Spleen (tissue), 11 donors: ENCODE results near the gene PTRH1. TPM values are rescaled to one million over a fixed set of nuclear protein-coding genes. Genes with fewer than 3 reads are reported as not detected.

Experiments used
- DNase-seq: peaks from one replicate; pipeline ENCODE4 v3.0.0-alpha.2; 2020
- H3K27ac ChIP-seq, 8 donors: fragments of 200-600 bp; sonication (generic) in 7 of 8; 1 replicate in 4 of 8; 2 replicates in 4 of 8; pipeline versions ENCODE4 v1.5.0 to v1.8.0; 2016 to 2021; ENCODE audit warnings: inconsistent platforms in 4 of 8, mild to moderate bottlenecking in 4 of 8, moderate library complexity in 1 of 8
- H3K27me3 ChIP-seq, 7 donors: fragments of 200-600 bp; sonication (generic) in 6 of 7; replicated peaks in 1 of 7; 1 replicate in 4 of 7; 2 replicates in 3 of 7; pipeline versions ENCODE4 v1.5.0 to v1.8.0; 2016 to 2021; ENCODE audit warnings: inconsistent platforms in 3 of 7, mild to moderate bottlenecking in 1 of 7
- H3K36me3 ChIP-seq, 6 donors: fragments of 200-600 bp; sonication (generic) in 5 of 6; 1 replicate in 4 of 6; 2 replicates in 2 of 6; pipeline versions ENCODE4 v1.5.0 to v1.8.0; 2016 to 2021; ENCODE audit warnings: inconsistent platforms in 2 of 6
- H3K4me1 ChIP-seq, 6 donors: fragments of 200-600 bp; sonication (generic) in 5 of 6; 1 replicate in 3 of 6; 2 replicates in 3 of 6; pipeline versions ENCODE4 v1.5.0 to v1.8.0; 2016 to 2021; ENCODE audit warnings: inconsistent platforms in 3 of 6
- H3K4me3 ChIP-seq, 8 donors: fragments of 200-600 bp; sonication (generic) in 7 of 8; 1 replicate in 4 of 8; 2 replicates in 4 of 8; pipeline versions ENCODE4 v1.5.0 to v1.8.0; 2016 to 2021; ENCODE audit warnings: inconsistent platforms in 4 of 8, mild to moderate bottlenecking in 4 of 8, moderate library complexity in 2 of 8
- H3K9me3 ChIP-seq, 8 donors: fragments of 200-600 bp; sonication (generic) in 7 of 8; 1 replicate in 4 of 8; 2 replicates in 4 of 8; pipeline versions ENCODE4 v1.5.0 to v1.8.0; 2016 to 2021; ENCODE audit warnings: inconsistent platforms in 4 of 8
- POLR2A ChIP-seq, 3 donors: fragments of 450-650 bp; IDR thresholded peaks; one replicate each; pipeline ENCODE4 v1.5.1; 2017; ENCODE audit warnings: antibody characterized with exemption in 3 of 3, mild to moderate bottlenecking in 1 of 3
- POLR2AphosphoS5 ChIP-seq, 3 donors: sonication (generic); formaldehyde crosslinking; IDR thresholded peaks; one replicate each; pipeline ENCODE4 v1.5.1; 2017; ENCODE audit warnings: antibody characterized with exemption in 3 of 3
- WGBS, 5 donors: extraction: QIAGEN DNeasy Blood & Tissue Kit in 3 of 5; methylation state at CpG; one replicate each; pipeline versions ENCODE4 v1.1.5 to v1.1.7; 2013 to 2018; 5-methylcytosine and 5-hydroxymethylcytosine counted together
- intact Hi-C: fragments of 100-400 bp; cut with DNase I; formaldehyde crosslinking; loops from one replicate; pipeline ENCODE4 v1.15.0; 2023; ENCODE audit warnings: low total_unique reads
- polyA plus RNA-seq, 3 donors: library from polyadenylated mRNA; stranded (reverse); fragments of 200-250 nt; gene quantifications; one replicate each; pipeline ENCODE4 v1.2.1, GENCODE V29; 2013
- total RNA-seq, 7 donors: library from RNA; depleted of rRNA in 3 of 7; stranded (reverse); fragments of >200 nt in 3 of 7; fragmentation: NEBNext Ultra II Directional in 4 of 7; extraction: Animal tissue kit (Norgen Biotek cat#: 25700) in 4 of 7; gene quantifications; one replicate each; pipeline versions ENCODE4 v1.1.0 to v1.2.1, GENCODE V29; 2016 to 2021
- TF ChIP-seq, protein P1 (sequence below), 11 experiments: fragments of 200-600 bp in 7 of 11; fragments of 450-650 bp in 4 of 11; sonication (generic) in 4 of 11; IDR thresholded peaks in 8 of 11; conservative IDR thresholded peaks in 3 of 11; 1 replicate in 7 of 11; 2 replicates in 4 of 11; pipeline versions ENCODE4 v1.4.0 to v1.8.0; 2016 to 2021; ENCODE audit warnings: antibody characterized with exemption in 11 of 11, inconsistent platforms in 4 of 11, mild to moderate bottlenecking in 1 of 11
- donor health status: healthy with polysubstance abuse.
- donor health status: DM: no; HTN: no; CAD: no; lungs with moderate emphysema.
- donor health status: DM: no; HTN: no; CAD: no.
- donor health status: Bipolar disorder and iron deficiency.
- donor health status: healthy.
- donor health status: DM: no; HTN: no; CAD: no.
- donor health status: DM: yes; HTN: yes; CAD: no.

Gene PTRH1
- total and polyA plus RNA-seq, 10 donors: 7.4 to 17.9 (median 11.5) TPM

DNA sequence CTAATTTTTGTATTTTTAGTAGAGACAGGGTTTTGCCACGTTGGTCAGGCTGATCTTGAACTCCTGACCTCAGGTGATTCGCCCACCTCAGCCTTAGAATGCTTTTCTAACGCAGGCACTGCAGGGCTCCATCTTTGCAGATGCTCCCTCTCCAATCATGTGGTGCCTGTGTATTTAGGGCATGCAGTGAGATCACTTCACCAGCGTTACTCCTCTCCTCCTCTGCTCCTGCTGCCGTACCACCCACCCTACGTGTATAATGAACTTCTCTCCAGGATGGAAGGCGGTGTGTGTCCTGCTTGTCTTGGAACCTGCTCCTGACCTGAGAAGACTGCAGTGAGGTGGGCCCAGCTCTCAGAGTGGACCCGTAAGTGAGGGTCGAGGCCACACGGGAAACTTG, 22.3 kb downstream of the PTRH1 start:
- Histone ChIP-seq H3K4me1 (peaks cover 0 to 6% (median 0%) of the 10 kb centered on the region in 6 donors), H3K27me3 (no peaks in the 10 kb centered on the region), H3K27ac (no peak overlapping the region), H3K36me3 (peaks cover 0 to 30% (median 6%) of the 10 kb centered on the region in 6 donors), H3K4me3 (no peak overlapping the region), H3K9me3 (no peaks in the 10 kb centered on the region)
- no peak for DNase-seq
- intact Hi-C loops: no loop called here
- TF ChIP-seq POLR2A (IDR thresholded peaks at IDR 0.05) (no peak), POLR2AphosphoS5 (IDR thresholded peaks at IDR 0.05) (no peak)
- TF ChIP-seq, protein P1, sequence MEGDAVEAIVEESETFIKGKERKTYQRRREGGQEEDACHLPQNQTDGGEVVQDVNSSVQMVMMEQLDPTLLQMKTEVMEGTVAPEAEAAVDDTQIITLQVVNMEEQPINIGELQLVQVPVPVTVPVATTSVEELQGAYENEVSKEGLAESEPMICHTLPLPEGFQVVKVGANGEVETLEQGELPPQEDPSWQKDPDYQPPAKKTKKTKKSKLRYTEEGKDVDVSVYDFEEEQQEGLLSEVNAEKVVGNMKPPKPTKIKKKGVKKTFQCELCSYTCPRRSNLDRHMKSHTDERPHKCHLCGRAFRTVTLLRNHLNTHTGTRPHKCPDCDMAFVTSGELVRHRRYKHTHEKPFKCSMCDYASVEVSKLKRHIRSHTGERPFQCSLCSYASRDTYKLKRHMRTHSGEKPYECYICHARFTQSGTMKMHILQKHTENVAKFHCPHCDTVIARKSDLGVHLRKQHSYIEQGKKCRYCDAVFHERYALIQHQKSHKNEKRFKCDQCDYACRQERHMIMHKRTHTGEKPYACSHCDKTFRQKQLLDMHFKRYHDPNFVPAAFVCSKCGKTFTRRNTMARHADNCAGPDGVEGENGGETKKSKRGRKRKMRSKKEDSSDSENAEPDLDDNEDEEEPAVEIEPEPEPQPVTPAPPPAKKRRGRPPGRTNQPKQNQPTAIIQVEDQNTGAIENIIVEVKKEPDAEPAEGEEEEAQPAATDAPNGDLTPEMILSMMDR (IDR thresholded peaks at IDR 0.05 in 8 of 11, conservative IDR thresholded peaks at IDR 0.05 in 3 of 11): no peak
- WGBS, 5 donors: 87 to 90% (median 88%) methylated on average over 10 of the region's 10 CpGs

DNA sequence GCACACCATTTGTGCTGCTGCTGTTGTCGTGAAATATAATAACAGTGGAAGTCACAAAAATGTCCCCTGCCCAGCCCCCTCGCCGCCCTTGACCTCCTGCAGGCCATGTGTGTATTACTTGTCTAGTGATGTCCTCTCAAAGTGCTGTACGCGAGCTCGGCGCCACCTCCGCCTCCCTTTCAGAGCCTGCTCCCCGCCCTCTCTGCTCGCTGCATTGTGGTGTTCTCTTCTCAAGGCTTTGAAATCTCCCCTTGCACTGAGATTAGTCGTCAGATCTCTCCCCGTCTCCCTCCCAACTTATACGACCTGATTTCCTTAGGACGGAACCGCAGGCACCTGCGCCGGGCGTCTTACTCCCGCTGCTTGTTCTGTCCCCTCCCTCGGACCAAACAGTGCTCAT, 23.4 kb downstream of the PTRH1 start:
- H3K9me3 ChIP-seq: no peaks in the 10 kb centered on the region
- H3K36me3 ChIP-seq: peaks cover 0 to 30% (median 6%) of the 10 kb centered on the region in 6 donors
- no peaks in the 10 kb centered on the region for H3K4me1 ChIP-seq
- H3K27me3 ChIP-seq: no peaks in the 10 kb centered on the region
- no peak for TF ChIP-seq POLR2A (IDR thresholded peaks at IDR 0.05)
- TF ChIP-seq POLR2AphosphoS5 (IDR thresholded peaks at IDR 0.05): no peak
- TF ChIP-seq, protein P1 (IDR thresholded peaks at IDR 0.05 in 8 of 11, conservative IDR thresholded peaks at IDR 0.05 in 3 of 11): no peak
- WGBS, 5 donors: 86 to 93% (median 91%) methylated on average over 20 of the region's 20 CpGs
- H3K27ac ChIP-seq: no peak overlapping the region
- no peak overlapping the region for H3K4me3 ChIP-seq
- DNase-seq: no peak
- intact Hi-C loops: no loop called here

DNA sequence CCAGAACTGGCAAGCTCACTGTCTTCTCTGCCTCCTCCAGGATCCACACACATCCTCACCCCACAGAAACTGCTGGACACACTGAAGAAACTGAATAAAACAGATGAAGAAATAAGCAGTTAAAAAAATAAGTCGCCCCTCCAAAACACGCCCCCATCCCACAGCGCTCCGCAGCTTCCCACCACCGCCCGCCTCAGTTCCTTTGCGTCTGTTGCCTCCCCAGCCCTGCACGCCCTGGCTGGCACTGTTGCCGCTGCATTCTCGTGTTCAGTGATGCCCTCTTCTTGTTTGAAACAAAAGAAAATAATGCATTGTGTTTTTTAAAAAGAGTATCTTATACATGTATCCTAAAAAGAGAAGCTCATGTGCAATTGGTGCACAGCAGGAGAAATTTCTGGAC, 24.7 kb downstream of the PTRH1 start:
- H3K27ac ChIP-seq: no peak overlapping the region
- intact Hi-C loops: no loop called here
- 90 to 96% (median 94%) methylated on average over 10 of the region's 10 CpGs for WGBS, 5 donors
- DNase-seq: no peak
- TF ChIP-seq POLR2AphosphoS5 (IDR thresholded peaks at IDR 0.05): no peak
- TF ChIP-seq POLR2A (IDR thresholded peaks at IDR 0.05): no peak
- TF ChIP-seq, protein P1 (IDR thresholded peaks at IDR 0.05 in 8 of 11, conservative IDR thresholded peaks at IDR 0.05 in 3 of 11): no peak
- H3K27me3 ChIP-seq: no peaks in the 10 kb centered on the region
- H3K4me1 ChIP-seq: no peaks in the 10 kb centered on the region
- H3K9me3 ChIP-seq: no peaks in the 10 kb centered on the region
- H3K4me3 ChIP-seq: no peak overlapping the region
- peaks cover 0 to 39% (median 6%) of the 10 kb centered on the region in 6 donors for H3K36me3 ChIP-seq

DNA sequence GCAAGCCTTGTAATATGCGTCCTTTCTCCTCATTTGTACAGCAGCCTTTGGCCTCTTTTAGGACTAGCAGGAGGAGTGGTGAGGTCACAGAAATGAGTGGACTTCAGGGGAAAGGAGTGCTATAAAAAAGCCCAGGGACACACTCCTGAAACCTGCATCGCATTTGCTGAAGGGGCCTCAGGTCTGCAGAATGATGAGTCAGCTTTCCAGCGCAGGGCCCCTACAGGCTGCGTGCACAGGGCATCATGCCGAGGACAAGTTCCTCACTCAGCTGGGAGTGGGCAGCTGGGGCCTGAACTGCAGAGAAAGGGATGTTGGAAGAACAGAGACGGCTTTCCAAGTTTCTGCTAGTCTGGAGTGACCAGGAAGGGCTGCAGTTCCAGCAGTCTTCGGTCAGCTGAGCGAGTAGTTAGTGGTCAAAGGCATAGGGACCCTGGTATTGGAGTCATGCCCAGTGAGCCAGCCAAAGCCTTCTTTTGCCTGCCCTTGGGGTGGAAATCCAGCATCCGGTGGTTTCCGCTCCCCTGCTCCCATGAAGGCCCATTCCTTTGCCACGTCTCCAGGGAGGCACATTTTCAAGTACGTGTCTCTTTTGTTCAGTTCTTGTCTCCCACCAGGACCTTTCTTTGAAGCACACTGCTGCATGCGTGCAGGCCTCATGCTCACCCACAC, 26.0 kb downstream of the PTRH1 start:
- no peak overlapping the region for H3K4me3 ChIP-seq
- TF ChIP-seq POLR2AphosphoS5 (IDR thresholded peaks at IDR 0.05): peak in 1 of 3 donors; percentile 39
- TF ChIP-seq, protein P1 (IDR thresholded peaks at IDR 0.05 in 8 of 11, conservative IDR thresholded peaks at IDR 0.05 in 3 of 11): no peak
- TF ChIP-seq POLR2A (IDR thresholded peaks at IDR 0.05): no peak
- WGBS, 5 donors: 77 to 84% (median 81%) methylated on average over 12 to 13 of the region's 13 CpGs
- no peak overlapping the region for H3K27ac ChIP-seq
- H3K27me3 ChIP-seq: no peaks in the 10 kb centered on the region
- DNase-seq: no peak
- peaks cover 0 to 42% (median 6%) of the 10 kb centered on the region in 6 donors for H3K36me3 ChIP-seq
- intact Hi-C loops: no loop called here
- no peaks in the 10 kb centered on the region for H3K4me1 ChIP-seq
- no peaks in the 10 kb centered on the region for H3K9me3 ChIP-seq
